Inflammatory macrophage treated with lipopolysaccharide for 1 hour (primary cell): ENCODE data around the gene CHST13.

Experiments
- DNase-seq, 2 donors: peaks; one replicate each; pipeline ENCODE4 v3.0.0-alpha.2; 2020 to 2022

Gene CHST13

DNA sequence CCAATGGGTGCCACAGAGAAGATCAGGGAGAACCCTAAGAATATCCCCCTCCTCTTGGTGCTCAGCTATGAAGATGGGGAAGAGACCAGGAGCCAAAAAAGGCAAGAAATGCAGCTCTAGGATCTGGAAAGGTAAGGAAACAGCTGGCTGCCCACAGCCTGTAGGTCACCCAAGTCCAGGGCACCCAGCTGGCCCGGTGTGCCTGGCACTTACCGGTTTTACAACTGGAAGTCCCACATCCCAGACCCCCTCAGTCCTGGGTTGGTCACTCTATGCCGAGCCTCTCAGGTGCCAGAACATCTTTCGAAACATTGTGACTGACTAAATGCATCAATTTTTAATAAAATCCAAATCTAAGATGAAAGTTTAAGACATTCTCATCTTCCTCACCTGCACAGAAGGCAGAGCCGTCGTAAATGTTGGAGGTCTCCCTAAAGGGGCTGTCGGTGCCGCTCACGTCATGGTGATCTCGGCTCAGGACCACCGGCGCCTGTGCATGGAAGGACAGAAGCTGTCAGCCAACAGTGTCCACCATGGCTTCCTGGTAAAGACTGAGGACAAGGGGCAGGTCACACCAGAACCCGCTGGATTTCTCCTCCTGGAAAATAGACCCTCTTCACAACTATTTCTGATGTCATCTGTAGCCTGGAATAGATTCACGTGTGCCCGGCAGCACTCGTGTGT lies 34.9 kb upstream of the CHST13 start:
- no peak for DNase-seq

GRCh38 chr3:126490619-126491018 lies 33.3 kb upstream of the CHST13 start:
- no peak for DNase-seq

- DNase-seq = peak; percentile 18 to 20
Observed at GRCh38 chr3:126491221-126492013, 32.5 kb upstream of the CHST13 start.

DNA sequence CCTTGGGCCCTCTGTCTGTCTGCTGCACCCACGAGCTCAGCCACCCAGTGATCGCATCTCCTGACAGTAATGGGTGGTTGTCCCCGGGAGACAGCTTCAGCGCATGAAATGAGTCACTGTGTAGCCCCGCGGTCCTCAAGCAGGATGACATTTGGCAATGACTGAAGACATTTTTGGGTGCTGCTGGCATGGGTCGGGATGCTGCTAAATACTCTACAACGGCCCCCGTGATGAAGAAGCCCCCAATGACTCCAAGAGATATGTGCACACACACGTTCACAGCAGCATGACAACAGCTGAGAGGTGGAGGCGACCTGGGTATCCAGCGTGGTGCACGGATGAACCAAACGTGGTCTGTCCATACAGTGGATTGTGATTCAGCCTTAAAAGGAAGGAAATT lies 30.9 kb upstream of the CHST13 start:
- DNase-seq = no peak

- DNase-seq = no peak
Observed at GRCh38 chr3:126493739-126494138, 30.2 kb upstream of the CHST13 start.

DNA sequence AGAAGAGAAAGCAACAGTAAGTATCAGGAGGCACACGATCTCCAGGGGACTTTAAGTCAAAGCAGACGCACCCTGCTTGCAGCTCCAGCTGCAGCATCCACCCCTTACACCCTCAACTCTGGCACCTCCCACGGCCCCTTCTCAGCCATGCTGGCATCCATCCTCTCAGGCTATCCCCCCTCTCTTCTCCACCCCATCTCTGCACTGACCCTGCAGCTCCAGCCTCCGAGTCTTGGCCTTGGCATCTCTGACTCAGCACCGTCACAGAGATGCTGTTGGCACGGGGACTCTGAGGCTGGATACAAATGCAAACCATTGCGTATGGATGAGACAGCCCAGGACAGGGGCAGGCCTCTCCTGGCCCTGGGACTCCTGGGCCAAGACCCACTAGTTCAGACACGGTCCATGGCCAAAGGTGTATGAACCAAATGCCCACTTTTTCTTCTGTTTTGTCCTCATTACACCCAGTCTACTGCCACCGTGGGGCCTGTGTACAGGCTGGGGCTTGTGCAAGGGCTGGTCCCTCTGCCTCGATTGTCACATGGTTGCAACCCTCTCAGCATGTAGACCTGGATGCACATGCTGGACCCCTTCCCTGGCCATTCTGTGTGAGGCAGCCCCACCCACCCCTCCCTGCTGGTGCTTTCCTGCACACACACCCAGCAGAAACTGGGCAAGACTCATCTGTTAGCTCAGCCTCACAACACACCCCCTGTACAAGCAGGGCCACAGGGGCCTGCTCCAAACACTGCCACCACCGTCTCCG lies 29.6 kb upstream of the CHST13 start:
- no peak for DNase-seq

DNA sequence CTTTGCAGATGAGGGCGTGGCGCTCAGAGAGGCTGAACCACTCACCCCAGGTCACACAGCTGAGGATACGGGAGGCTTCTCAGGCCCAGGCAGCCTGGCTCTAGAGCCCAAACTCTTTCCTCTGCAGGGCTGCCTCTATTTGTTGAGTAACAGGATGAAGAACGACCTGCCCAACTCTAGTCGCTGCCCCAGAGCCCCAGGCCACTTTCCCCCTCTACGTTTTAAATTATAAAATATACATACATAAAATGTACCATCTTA lies 29.1 kb upstream of the CHST13 start:
- DNase-seq = no peak

- DNase-seq = no peak
Observed at GRCh38 chr3:126495786-126496185, 28.2 kb upstream of the CHST13 start.

DNA sequence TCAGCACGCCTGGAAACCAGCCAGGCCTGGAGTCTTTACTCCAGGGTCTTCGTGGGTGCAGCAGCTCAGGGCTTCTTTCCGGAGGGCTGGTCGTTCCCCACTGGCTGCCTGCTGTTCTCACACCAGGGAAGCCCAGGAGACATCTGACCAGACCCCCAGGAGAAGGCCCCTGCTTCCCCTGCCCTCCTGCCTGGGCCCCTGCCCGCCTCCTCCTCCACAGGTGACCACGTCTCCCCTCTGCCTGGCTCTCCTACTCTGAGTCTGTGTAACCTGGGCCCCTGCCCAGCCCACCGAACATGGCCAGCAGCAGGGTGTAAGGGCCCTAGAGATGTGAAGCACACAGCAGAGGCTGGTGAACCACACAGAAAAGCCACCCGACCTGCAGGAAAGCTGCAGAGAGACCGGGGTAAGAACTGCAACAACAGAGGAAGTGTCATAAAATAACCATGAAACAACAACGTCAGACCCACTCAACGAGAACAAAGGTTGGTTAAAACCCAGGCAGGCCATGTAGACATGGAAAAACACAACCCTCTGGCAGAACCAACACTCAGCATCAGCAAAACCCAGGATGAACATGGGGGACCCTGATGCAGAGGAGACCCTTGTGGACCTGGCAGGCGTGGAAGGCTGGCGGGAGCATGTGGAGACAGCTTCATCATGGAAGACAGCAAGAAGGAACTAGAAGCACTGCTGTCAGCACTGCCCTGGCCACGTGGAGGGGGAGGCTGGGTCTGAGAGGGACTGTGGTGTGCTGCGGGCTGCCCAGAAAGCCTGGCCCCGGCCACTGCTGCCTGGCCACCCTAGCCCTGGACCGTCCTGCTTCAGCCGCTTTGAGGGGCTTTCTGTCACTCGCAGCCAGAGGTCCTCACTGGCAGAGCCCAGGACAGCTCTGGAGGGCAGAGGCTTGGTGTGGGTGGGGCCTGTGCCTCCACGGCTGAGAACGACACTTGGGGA lies 26.8 kb upstream of the CHST13 start:
- no peak for DNase-seq

GRCh38 chr3:126497956-126498355 lies 26.0 kb upstream of the CHST13 start:
- DNase-seq = no peak

DNA sequence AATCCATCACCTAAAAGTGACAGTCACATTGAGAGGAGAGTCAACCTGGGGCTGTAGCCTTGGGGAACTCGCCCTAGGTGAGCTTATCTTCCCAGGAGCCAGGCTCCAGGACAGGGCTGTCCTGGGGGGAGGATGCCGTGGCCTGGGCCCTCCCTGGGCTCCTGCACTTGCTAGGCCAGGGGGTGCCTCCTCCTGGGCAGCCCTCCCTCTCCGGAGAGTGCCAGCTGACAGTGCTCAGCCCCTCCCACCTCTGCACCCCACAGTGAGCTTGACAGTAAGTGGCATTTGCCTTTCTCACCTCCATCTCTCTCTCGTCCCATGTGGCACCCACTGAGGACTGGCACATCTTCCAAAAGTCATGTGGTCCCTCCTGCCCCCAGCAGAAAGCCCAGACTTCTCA lies 25.5 kb upstream of the CHST13 start:
- DNase-seq = no peak

DNA sequence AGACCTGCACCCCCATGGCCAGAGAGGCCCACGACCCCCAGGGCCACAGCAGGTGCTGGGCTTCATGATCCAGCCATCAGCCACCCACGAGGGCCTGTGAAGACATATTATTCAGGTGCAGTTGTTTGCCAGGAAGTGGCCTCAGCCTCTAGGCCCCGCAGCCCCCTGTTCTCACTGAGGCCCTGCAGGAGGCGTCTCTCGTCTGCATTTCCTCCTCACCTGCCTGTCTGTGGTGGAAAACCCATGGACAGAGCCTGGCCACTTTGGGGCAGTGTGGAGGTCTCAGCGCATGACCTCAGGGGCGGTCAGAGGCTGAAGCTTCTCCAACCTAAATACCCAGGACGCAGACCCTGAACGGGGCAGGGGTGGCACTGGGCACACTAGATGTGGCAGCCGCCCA lies 25.0 kb upstream of the CHST13 start:
- DNase-seq = no peak

- DNase-seq = no peak
Observed at GRCh38 chr3:126499401-126499800, 24.6 kb upstream of the CHST13 start.

- no peak for DNase-seq
Observed at GRCh38 chr3:126500016-126500415, 23.9 kb upstream of the CHST13 start.

- DNase-seq = no peak
Observed at GRCh38 chr3:126501054-126501453, 22.9 kb upstream of the CHST13 start.

GRCh38 chr3:126501736-126502135 lies 22.2 kb upstream of the CHST13 start:
- DNase-seq = no peak

DNA sequence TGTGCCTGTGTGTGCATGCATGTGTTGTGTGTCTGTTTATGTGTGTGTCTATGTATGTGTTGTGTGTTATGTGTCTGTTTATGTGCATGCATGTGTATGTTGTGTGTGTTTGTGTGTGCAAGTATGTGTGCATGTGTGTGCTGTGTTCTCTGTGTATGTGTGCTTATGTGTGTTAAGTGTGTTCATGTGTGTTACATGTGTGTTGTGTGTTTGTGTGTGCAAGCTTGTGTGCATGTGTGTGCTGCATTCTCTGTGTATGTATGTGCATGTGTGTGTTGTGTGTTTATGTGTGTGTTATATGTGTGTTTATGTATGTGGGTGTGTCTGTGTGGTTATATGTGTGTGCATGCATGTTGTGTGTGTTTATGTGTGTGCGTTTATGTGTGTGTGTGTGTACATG lies 21.3 kb upstream of the CHST13 start:
- no peak for DNase-seq

GRCh38 chr3:126503701-126504100 lies 20.3 kb upstream of the CHST13 start:
- DNase-seq = no peak

DNA sequence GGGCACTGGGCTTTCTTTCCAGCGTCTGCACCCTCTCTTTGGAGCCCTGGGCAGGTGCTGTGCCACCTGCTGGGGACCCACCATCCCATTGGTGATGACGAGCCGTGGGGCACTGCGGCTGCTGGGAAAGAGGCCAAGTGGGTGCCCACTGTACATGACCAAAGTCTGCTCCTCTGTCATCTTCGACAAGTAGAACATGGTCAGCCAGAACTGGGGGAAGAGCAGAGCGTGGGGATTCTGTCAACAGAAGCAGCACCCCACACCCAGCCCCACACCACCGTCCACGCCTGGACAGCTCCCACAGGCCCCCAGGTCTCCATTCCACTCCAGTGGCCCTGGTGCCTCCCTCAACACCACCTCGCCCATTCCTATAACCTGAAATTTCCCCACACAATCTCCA lies 16.1 kb upstream of the CHST13 start:
- no peak for DNase-seq

DNA sequence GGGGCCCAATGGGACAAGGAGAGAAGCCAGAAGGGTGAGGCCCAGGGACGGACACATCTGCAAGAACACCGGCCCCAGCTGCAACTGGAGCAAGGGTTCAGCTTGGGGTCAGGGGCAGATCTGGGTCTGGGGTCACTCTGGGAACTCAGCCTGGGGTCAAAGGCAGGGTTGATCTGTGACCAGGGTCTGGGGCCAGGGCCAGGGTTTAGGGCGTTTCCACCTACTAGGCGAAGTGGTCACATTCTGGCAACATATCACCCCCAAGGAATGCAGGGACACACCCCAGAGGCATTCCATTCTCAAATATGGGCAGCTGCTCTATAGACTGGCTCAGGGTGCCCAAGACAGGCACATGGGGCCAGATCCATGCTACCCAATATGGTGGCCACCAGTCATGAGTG lies 15.4 kb upstream of the CHST13 start:
- DNase-seq = no peak

DNA sequence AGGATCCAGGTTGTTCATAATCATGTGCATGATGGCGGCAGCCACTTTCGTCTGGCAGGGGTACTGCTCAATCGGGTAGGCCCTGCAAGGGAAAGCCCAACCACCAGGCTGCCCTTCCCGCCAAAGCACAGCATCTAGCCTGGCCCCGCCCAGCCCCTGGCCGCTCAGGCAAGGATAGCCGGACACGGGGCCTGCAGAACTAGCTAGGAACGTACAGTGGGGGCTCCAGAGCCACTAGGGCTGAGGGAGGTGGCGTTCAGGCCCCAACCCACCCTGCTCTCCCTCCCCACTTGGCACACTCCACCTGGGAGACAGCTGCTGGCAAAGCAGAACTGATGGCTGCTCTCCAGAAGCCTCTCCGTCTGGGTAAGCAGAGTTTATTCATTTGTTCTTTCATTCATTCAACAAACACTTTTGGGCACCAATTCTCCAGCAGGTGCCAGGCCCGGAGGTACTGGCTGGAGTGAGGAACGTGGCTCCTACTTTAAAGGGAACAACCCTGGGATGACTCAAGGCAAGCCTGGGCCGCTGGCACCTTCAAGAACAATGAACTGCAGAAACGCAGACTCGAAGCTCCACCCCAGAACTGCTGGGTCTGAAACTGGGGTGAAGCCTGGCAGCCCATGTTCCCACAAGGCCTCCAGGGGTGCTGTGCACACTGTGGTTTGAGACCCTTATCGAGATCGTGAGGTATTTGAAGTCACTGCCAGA lies 14.2 kb upstream of the CHST13 start:
- DNase-seq = no peak

GRCh38 chr3:126510308-126510910 lies 13.5 kb upstream of the CHST13 start:
- no peak for DNase-seq
